Prostate gland (tissue), 2 donors: ENCODE measurements around the gene PPM1G.
"Not testable (repeated sequence)": the region's sequence is repeated elsewhere in the genome, so short reads cannot be mapped to it uniquely, and the experiment has no call there.

Experiments
- CTCF ChIP-seq, 4 experiments: fragments of 200-600 bp in 2 of 4; fragments of 450-650 bp in 2 of 4; sonication (generic) in 2 of 4; IDR thresholded peaks; 1 replicate in 3 of 4; 2 replicates in 1 of 4; pipeline ENCODE4 v1.5.1; 2016 to 2019; ENCODE audit warnings: antibody characterized with exemption in 4 of 4, mild to moderate bottlenecking in 2 of 4, moderate library complexity in 2 of 4
- POLR2A ChIP-seq: fragments of 450-650 bp; IDR thresholded peaks from one replicate; pipeline ENCODE4 v1.6.1; 2016; ENCODE audit warnings: antibody characterized with exemption, mild to moderate bottlenecking
- POLR2AphosphoS5 ChIP-seq: sonication (generic); formaldehyde crosslinking; IDR thresholded peaks from one replicate; pipeline ENCODE4 v1.6.1; 2017; ENCODE audit warnings: antibody characterized with exemption

- TF ChIP-seq CTCF (IDR thresholded peaks at IDR 0.05); POLR2AphosphoS5; POLR2A: not testable (repeated sequence)
These were observed 56.0 kb downstream of the PPM1G start for GRCh38 chr2:27353386-27353761.
